A673 (cell line): ENCODE results near the gene FRS3. TPM values are rescaled to one million over a fixed set of nuclear protein-coding genes. Genes with fewer than 3 reads are reported as not detected.

ENCODE experiments used
- BruUV-seq: library from RNA; stranded (reverse); fragments of 400-500 nt; replicated peaks from 2 replicates; lab custom pipeline; 2021; lab: Mats Ljungman, UMichigan
- CTCF ChIA-PET: fragments of 300-600 bp; sonication (Branson Sonifier 250); formaldehyde crosslinking; loops from one replicate; lab custom pipeline; 2022; ENCODE audit warnings: antibody characterized with exemption; lab: Charles Lee
- POLR2A ChIA-PET: fragments of 300-600 bp; sonication (Branson Sonifier 250); formaldehyde crosslinking; loops from one replicate; lab custom pipeline; 2022; ENCODE audit warnings: antibody characterized with exemption; ENCODE audit not compliant: low non-redundant PET; lab: Charles Lee
- DNase-seq: peaks from one replicate; pipeline ENCODE4 v3.0.0-alpha.2; 2015; ENCODE audit warnings: low spot score
- H3K27ac ChIP-seq: fragments of 200-600 bp; sonication (generic); 2 replicates; pipeline ENCODE4 v1.5.1; 2016; ENCODE audit warnings: mixed run types, low read depth, mild to moderate bottlenecking, mixed read lengths, antibody characterized with exemption, low read length; ENCODE audit not compliant: poor library complexity, severe bottlenecking
- H3K27me3 ChIP-seq: fragments of 200-600 bp; sonication (generic); replicated peaks from 2 replicates; pipeline ENCODE4 v1.6.1; 2017; ENCODE audit warnings: mixed run types, low read depth, mild to moderate bottlenecking, mixed read lengths, antibody characterized with exemption, low read length; ENCODE audit not compliant: insufficient read depth, poor library complexity
- H3K36me3 ChIP-seq: fragments of 200-600 bp; sonication (generic); 2 replicates; pipeline ENCODE4 v1.6.1; 2016; ENCODE audit warnings: mixed run types, mild to moderate bottlenecking, mixed read lengths, antibody characterized with exemption, low read length; ENCODE audit not compliant: insufficient read depth, poor library complexity, severe bottlenecking
- H3K4me1 ChIP-seq: fragments of 200-600 bp; sonication (generic); 2 replicates; pipeline ENCODE4 v1.6.1; 2017; ENCODE audit warnings: mixed run types, mild to moderate bottlenecking, mixed read lengths, antibody characterized with exemption, low read length; ENCODE audit not compliant: insufficient read depth, poor library complexity, severe bottlenecking
- H3K4me3 ChIP-seq: fragments of 200-600 bp; sonication (generic); 2 replicates; pipeline ENCODE4 v1.5.1; 2016; ENCODE audit warnings: low read depth, mixed run types, mild to moderate bottlenecking, mixed read lengths, low read length; ENCODE audit not compliant: poor library complexity, severe bottlenecking
- H3K9me3 ChIP-seq: fragments of 200-600 bp; sonication (generic); 2 replicates; pipeline ENCODE4 v1.6.1; 2016; ENCODE audit warnings: mixed run types, low read depth, mild to moderate bottlenecking, mixed read lengths, antibody characterized with exemption, low read length; ENCODE audit not compliant: poor library complexity, severe bottlenecking
- EZH2 ChIP-seq: fragments of 200-600 bp; sonication (generic); IDR thresholded peaks from 2 replicates; pipeline ENCODE4 v1.6.1; 2017; ENCODE audit warnings: borderline replicate concordance, low read depth, mild to moderate bottlenecking, mixed read lengths, antibody characterized with exemption, low read length; ENCODE audit not compliant: poor library complexity, severe bottlenecking
- intact Hi-C: fragments of 100-400 bp; cut with micrococcal nuclease; formaldehyde crosslinking; loops from one replicate; pipeline ENCODE4 v1.10.0; 2022; ENCODE audit not compliant: unreplicated experiment
- total RNA-seq: library from RNA; stranded (reverse); gene quantifications from 2 replicates; pipeline ENCODE4 v1.2.3, GENCODE V29; 2021
- TF ChIP-seq, protein P1 (sequence below): fragments of 300-800, 200-600 bp; sonication (generic); conservative IDR thresholded peaks from 2 replicates; pipeline ENCODE4 v1.5.1; 2017; ENCODE audit warnings: low read depth, mild to moderate bottlenecking, antibody characterized with exemption, low read length, moderate library complexity, mixed read lengths

FRS3 gene
- total RNA-seq, 1 experiment from 2014 or later: 3.0 TPM

GRCh38 chr6:41775293-41775882, 4.3 kb downstream of the FRS3 start:
- BruUV-seq: no TSS peak
- no peak overlapping the region for H3K27ac ChIP-seq
- TF ChIP-seq, protein P1, sequence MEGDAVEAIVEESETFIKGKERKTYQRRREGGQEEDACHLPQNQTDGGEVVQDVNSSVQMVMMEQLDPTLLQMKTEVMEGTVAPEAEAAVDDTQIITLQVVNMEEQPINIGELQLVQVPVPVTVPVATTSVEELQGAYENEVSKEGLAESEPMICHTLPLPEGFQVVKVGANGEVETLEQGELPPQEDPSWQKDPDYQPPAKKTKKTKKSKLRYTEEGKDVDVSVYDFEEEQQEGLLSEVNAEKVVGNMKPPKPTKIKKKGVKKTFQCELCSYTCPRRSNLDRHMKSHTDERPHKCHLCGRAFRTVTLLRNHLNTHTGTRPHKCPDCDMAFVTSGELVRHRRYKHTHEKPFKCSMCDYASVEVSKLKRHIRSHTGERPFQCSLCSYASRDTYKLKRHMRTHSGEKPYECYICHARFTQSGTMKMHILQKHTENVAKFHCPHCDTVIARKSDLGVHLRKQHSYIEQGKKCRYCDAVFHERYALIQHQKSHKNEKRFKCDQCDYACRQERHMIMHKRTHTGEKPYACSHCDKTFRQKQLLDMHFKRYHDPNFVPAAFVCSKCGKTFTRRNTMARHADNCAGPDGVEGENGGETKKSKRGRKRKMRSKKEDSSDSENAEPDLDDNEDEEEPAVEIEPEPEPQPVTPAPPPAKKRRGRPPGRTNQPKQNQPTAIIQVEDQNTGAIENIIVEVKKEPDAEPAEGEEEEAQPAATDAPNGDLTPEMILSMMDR: no peak
- no peak for TF ChIP-seq EZH2
- POLR2A ChIA-PET: no interaction called here
- DNase-seq: no peak
- CTCF ChIA-PET: interaction anchor here (0.6 kb wide), 1 partner anchor 26 kb away, joined by 6 read pairs; no protein-coding TSS in a partner anchor
- H3K4me3 ChIP-seq: no peak overlapping the region
- intact Hi-C loops: loop anchor here (10.0 kb wide), 2 partner anchors 71 to 171 kb away; no protein-coding TSS in a partner anchor
- H3K27me3 ChIP-seq: no peaks in the 10 kb centered on the region
- H3K36me3 ChIP-seq: peaks cover 14% of the 10 kb centered on the region
- H3K9me3 ChIP-seq: no peaks in the 10 kb centered on the region
- peaks cover 10% of the 10 kb centered on the region for H3K4me1 ChIP-seq

- no peak for TF ChIP-seq EZH2
- TF ChIP-seq, protein P1: no peak
- H3K9me3 ChIP-seq: no peaks in the 10 kb centered on the region
- POLR2A ChIA-PET: no interaction called here
- H3K27ac ChIP-seq: no peak overlapping the region
- peaks cover 14% of the 10 kb centered on the region for H3K36me3 ChIP-seq
- H3K4me1 ChIP-seq: peaks cover 10% of the 10 kb centered on the region
- intact Hi-C loops: loop anchor here (10.0 kb wide), 2 partner anchors 70 to 170 kb away; no protein-coding TSS in a partner anchor
- H3K27me3 ChIP-seq: no peaks in the 10 kb centered on the region
- no peak overlapping the region for H3K4me3 ChIP-seq
- DNase-seq: no peak
- no TSS peak for BruUV-seq
- CTCF ChIA-PET: interaction anchor here (0.6 kb wide), 1 partner anchor 403 kb away, joined by 3 read pairs; no protein-coding TSS in a partner anchor
Measured at GRCh38 chr6:41774841-41775240, 4.9 kb downstream of the FRS3 start.

DNA sequence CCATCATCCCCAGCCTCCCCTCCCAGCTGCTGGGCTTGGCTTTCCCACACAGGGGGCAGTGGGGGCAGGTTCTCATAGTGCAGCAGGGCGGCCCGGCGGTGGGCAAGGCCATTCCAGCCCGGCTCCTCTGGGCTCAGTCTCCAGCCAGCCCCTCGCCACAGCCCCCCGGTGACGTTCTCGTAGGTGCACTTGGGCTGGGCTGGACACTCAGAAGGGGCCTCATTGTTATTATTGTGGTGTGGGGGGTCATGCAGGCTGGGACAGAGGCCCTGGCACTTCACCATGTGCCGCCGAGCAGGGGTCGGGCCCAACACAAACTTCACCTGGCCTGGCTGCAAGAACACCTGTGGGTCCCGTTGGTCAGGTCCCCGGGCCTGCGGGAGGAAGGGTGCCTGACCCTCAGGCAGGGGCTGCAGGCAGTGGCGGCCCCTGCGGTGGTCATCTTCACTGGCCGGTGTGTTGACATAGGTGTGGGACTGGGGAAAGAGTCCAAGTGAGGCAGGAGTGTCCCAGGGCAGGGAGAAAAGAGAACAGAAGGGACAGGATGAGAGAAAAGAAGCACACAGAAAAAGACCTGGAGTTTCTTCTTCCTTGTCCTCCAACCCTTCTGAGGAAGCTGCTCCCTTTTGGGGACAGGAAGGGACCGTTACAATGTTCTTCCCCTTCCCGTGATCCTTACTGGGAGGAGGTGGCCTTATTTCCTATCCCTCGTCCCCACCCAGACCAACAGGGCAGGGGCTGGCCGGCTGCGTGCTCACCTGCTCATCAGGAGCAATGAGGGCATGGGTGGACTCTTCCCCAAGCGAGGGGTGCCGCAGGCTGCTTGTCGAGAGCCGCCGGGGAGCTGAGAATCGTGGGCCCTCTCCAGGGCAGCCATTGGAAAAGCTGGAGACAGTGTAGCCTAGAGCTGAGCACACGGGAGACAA, 8.4 kb downstream of the FRS3 start:
- no peak for DNase-seq
- no peaks in the 10 kb centered on the region for H3K27me3 ChIP-seq
- H3K4me1 ChIP-seq: no peaks in the 10 kb centered on the region
- no peaks in the 10 kb centered on the region for H3K9me3 ChIP-seq
- BruUV-seq: no TSS peak
- intact Hi-C loops: loop anchor here (10.0 kb wide), 2 partner anchors 67 to 167 kb away; no protein-coding TSS in a partner anchor
- ChIA-PET POLR2A (no interaction called here), CTCF (no interaction called here)
- no peak overlapping the region for H3K27ac ChIP-seq
- H3K4me3 ChIP-seq: no peak overlapping the region
- H3K36me3 ChIP-seq: peaks cover 8% of the 10 kb centered on the region
- no peak for TF ChIP-seq EZH2
